Stimulated activated effector memory CD8-positive, alpha-beta T cell treated with anti-CD3 and anti-CD28 coated beads, Interleukin-12 subunit alpha, Interleukin-12 subunit beta, amount 100 ng/mL, for 72 hours (primary cell): Measurements from ENCODE around the gene GALNT16.
"Not testable (repeated sequence)": the region's sequence is repeated elsewhere in the genome, so short reads cannot be mapped to it uniquely, and the experiment has no call there.

Experiments
- ATAC-seq: fragments of 150-1000 bp; cut with Tn5 transposase; 2 replicates; pipeline ENCODE4 v1.10.0; 2021
- DNase-seq, 2 donors: peaks; one replicate each; pipeline ENCODE4 v3.0.0; 2021 to 2022; ENCODE audit warnings: low spot score in 2 of 2
- H3K27ac Mint-ChIP-seq: one replicate; pipeline ENCODE4 v1.8.0; 2022; ENCODE audit warnings: mild to moderate bottlenecking, mixed read lengths
- H3K36me3 Mint-ChIP-seq: one replicate; pipeline ENCODE4 v1.8.0; 2022; ENCODE audit warnings: mild to moderate bottlenecking, mixed read lengths
- H3K4me1 Mint-ChIP-seq: one replicate; pipeline ENCODE4 v1.8.0; 2022; ENCODE audit warnings: mixed read lengths
- H3K4me3 Mint-ChIP-seq: one replicate; pipeline ENCODE4 v1.8.0; 2022; ENCODE audit warnings: mild to moderate bottlenecking, mixed read lengths
- H3K9me3 Mint-ChIP-seq: one replicate; pipeline ENCODE4 v1.8.0; 2022; ENCODE audit warnings: mixed read lengths

GALNT16 gene

DNA sequence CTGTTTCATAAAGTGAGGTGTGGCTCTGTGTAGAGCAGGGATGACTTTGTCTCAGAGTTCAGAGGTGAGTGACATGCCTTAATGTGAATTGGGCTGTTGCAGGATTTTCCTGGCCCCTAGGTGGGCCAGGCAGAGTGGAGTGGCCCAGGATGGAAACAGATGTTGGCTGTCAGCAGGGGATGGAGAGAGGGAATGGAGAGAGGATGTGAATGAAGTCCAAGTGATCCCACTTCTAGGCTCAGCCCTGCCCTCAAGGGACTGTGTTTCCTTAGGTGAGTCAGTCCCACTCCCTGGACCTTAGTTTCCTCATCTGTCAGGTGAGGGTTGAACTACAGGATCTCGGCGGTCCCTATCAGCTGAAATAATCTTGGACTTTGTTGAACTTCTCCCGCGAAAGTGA is 7.5 kb downstream of the GALNT16 start:
- no peaks in the 10 kb centered on the region for H3K36me3 Mint-ChIP-seq
- no peak overlapping the region for H3K27ac Mint-ChIP-seq
- H3K4me3 Mint-ChIP-seq: no peak overlapping the region
- H3K4me1 Mint-ChIP-seq: no peaks in the 10 kb centered on the region
- no peak for ATAC-seq
- no peaks in the 10 kb centered on the region for H3K9me3 Mint-ChIP-seq
- no peak for DNase-seq

DNA sequence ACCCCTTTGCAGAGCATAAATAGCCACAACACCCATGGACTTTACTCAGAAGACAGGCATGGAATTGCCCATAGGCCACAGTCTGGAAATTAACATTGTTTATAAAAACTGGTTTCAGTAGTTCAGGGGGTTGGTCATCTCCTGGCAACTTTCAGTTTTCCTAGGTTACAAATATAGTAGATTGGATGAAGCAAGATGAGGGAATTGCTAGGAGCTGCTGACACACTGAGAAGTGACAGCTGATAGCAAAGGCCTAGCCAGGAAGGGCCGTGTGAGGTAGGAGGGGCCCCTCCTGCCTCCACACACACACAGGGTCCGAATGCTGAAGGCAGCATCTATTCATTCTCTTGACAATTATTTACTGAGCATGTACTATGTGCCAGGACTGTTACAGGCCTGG is 8.3 kb downstream of the GALNT16 start:
- no peak overlapping the region for H3K4me3 Mint-ChIP-seq
- no peak overlapping the region for H3K27ac Mint-ChIP-seq
- H3K4me1 Mint-ChIP-seq: no peaks in the 10 kb centered on the region
- no peaks in the 10 kb centered on the region for H3K36me3 Mint-ChIP-seq
- DNase-seq (no peak), ATAC-seq (no peak)
- no peaks in the 10 kb centered on the region for H3K9me3 Mint-ChIP-seq

DNA sequence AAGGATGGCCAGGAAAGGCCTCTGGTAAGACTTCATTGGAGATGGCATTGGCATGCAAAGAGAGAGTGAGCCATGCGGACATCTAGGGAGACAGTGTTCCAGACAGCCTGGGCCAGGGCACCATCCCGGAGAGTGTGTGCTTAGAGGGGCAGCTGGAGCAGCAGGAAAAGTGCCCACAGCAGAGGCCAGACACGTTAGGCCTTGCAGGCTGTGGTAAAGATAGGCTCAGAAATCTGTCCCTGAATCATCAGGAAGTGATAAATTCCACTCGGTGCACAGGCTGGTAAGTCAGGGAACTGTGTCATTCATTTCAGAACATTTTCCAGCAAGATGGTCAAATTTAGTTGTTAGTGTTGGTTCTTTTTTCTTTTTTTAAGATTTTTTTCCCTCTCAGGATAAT is 8.8 kb downstream of the GALNT16 start:
- no peak overlapping the region for H3K4me3 Mint-ChIP-seq
- DNase-seq (no peak), ATAC-seq (no peak)
- H3K9me3 Mint-ChIP-seq: no peaks in the 10 kb centered on the region
- H3K4me1 Mint-ChIP-seq: no peaks in the 10 kb centered on the region
- no peak overlapping the region for H3K27ac Mint-ChIP-seq
- no peaks in the 10 kb centered on the region for H3K36me3 Mint-ChIP-seq

DNA sequence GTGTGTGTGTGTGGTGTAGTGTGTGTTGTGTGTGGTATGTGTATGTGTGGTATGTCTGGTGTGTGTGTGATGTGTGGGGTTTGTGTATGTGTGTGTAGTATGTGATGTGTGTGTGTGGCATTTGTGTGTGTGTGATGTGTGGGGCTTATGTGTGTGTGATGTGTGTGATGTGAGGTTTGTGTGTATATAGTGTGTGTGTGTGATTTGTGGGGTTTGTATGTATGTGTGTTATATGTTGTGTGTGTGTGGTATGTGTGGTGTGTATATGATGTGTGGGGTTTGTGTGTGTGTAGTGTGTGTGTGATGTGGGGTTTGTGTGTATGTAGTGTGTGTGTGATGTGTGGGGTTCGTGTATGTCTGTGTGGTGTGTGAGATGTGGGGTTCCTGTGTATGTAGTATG is 9.4 kb downstream of the GALNT16 start:
- Mint-ChIP-seq H3K36me3 (no peaks in the 10 kb centered on the region), H3K4me3 (no peak overlapping the region), H3K4me1 (no peaks in the 10 kb centered on the region), H3K27ac (no peak overlapping the region), H3K9me3 (no peaks in the 10 kb centered on the region)
- no peak for DNase-seq
- no peak for ATAC-seq

DNA sequence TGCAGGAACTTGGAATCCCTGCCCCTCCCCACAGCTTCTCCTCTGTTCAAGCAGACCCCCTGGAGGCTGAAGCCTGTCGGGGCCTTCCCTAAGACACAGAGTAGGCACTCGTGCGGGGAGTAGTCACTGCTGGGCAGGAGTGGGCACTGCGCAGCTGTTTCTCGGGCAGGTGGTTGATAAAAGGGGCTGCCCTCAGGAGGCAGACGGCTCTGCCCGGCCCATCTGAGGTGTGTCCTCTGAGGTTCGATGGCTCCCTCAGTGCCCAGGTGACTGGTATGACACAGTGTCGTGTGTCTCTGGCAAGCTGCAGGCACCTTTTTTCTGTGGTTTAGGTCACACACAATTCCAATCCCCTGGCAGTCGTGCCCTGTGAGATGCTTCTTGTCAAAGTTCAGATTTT is 10.1 kb downstream of the GALNT16 start:
- ATAC-seq (no peak), DNase-seq (no peak)
- no peaks in the 10 kb centered on the region for H3K9me3 Mint-ChIP-seq
- no peaks in the 10 kb centered on the region for H3K4me1 Mint-ChIP-seq
- no peak overlapping the region for H3K27ac Mint-ChIP-seq
- no peaks in the 10 kb centered on the region for H3K36me3 Mint-ChIP-seq
- no peak overlapping the region for H3K4me3 Mint-ChIP-seq

DNA sequence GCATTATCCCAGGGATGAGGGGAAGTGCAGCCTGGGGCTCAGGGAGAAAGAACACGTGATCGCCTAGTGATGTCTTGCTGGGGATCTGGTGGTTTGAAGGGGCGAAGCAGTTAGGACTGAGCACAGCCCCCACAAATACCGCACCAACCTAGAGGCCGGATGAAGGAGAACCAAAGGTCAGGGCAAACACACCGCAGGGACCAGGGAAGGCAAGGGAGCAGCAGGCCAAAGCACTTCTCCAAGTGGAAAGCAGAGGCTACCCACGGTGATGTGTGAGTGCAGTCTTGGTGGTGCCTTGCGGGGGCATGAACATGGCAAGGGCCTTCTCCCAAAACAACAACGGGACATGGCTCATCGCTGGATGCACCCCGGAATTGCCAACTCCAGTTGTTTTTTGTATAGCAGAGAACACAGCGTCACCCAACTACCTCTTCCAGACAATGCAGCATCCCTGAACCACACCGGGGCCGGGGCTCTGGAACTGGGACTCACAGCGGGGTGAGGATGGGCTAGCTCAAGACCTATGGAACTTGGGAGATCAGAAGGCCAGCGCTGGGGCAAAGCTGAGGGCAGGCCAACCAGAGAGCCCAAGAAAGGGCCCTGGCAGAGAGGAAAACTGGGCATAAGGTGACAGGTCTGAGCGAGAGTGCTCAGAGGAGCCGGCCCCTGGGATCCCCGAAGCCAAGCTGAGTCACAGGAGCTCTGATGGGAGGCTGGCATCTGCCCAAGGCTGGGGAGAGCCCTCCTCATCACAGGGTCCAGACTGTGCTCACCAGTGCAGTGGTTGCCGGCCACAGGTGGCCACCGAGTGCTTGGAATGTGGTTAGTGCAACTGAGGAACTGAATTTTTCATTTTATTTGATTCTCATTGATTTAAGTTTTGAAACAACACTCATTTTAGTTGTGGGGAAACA is 11.1 kb downstream of the GALNT16 start:
- H3K36me3 Mint-ChIP-seq: no peaks in the 10 kb centered on the region
- no peak overlapping the region for H3K27ac Mint-ChIP-seq
- no peaks in the 10 kb centered on the region for H3K9me3 Mint-ChIP-seq
- H3K4me1 Mint-ChIP-seq: no peaks in the 10 kb centered on the region
- H3K4me3 Mint-ChIP-seq: no peak overlapping the region
- DNase-seq (no peak), ATAC-seq (no peak)

DNA sequence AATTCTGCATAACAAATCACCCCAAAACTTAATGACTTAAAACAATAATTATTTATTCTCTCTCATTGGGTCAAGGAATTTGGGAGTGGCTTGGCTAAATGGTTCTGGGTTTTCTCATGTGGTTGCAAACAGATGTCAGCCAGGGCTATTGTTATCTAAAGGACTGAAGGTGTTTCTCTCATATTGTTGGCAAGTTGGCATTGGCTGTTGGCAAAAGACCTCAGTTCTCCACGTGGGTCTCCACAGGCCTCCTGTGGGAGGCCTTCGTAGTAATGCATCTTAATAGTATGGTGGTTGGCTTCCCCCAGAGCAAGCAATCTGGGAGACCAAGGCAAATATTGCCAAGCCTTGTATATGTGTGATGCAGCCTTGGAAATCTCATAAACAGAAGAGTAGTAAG is 14.4 kb downstream of the GALNT16 start:
- Mint-ChIP-seq H3K4me1 (no peaks in the 10 kb centered on the region), H3K27ac (no peak overlapping the region), H3K4me3 (no peak overlapping the region)

DNA sequence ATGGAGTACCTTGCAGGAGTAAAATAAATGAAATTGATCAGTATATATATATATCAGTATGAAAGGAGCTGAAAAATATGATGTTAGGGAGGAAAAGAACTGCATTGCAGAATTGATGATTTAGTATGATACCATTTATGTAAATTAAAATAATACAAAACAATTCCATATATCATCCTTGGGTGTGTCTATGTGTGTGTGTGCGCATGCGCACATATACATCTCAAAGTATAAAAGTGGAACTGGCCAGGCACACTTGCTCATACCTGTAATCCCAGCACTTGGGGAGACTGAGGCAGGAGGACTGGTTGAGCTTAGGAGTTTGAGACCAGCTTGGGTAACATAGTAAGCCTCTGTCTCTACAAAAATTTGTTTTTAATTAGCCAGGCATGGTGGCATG is 15.4 kb downstream of the GALNT16 start:
- H3K4me1 Mint-ChIP-seq: no peaks in the 10 kb centered on the region
- H3K9me3 Mint-ChIP-seq: no peaks in the 10 kb centered on the region
- DNase-seq: no peak
- H3K36me3 Mint-ChIP-seq: no peaks in the 10 kb centered on the region
- no peak overlapping the region for H3K27ac Mint-ChIP-seq
- ATAC-seq: no peak
- no peak overlapping the region for H3K4me3 Mint-ChIP-seq

More for the DNA sequence above, 14.4 kb downstream of the GALNT16 start:
- DNase-seq: no peak
- no peak for ATAC-seq
- H3K36me3 Mint-ChIP-seq: no peaks in the 10 kb centered on the region
- H3K9me3 Mint-ChIP-seq: no peaks in the 10 kb centered on the region

DNA sequence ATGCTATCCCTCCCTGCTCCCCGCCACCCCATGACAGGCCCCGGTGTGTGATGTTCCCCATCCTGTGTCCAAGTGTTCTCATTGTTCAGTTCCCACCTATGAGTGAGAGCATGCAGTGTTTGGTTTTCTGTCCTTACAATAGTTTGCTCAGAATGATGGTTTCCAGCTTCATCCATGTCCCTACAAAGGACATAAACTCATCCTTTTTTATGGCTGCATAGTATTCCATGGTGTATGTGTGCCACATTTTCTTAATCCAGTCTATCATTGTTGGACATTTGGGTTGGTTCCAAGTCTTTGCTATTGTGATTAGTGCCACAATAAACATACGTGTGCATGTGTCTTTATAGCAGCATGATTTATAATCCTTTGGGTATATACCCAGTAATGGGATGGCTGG is 17.4 kb downstream of the GALNT16 start:
- ATAC-seq, H3K36me3 Mint-ChIP-seq, H3K4me1 Mint-ChIP-seq, H3K9me3 Mint-ChIP-seq, DNase-seq, H3K27ac Mint-ChIP-seq, H3K4me3 Mint-ChIP-seq: not testable (repeated sequence)

DNA sequence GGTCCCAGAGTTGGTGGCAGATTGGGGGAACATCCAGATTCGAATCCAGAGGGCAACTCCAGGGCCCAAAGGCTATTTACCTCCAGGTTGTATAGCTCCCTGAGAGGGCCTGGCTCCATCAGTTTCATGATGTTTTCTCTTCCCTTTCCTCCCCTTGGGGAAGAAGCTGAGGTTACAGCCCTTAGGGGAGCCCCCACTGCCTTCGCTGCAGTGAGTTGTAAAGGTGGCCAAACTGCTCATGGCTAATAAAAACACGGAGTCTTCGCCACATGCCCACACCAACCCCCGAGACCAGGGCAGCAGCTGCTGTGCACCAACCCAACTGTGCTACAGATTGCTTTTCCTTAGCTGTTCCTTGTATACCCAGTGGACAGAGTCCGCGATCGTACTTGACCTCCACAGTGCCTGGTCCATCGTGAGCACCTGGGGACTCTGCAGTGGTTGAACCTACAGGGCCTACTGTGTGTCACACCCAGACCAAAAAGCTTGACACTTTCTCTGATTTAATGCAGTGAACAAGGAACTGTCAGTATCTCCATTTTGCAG is 20.9 kb downstream of the GALNT16 start:
- Mint-ChIP-seq H3K9me3 (no peaks in the 10 kb centered on the region), H3K4me1 (no peaks in the 10 kb centered on the region), H3K4me3 (no peak overlapping the region), H3K27ac (no peak overlapping the region), H3K36me3 (no peaks in the 10 kb centered on the region)
- DNase-seq (no peak), ATAC-seq (no peak)

DNA sequence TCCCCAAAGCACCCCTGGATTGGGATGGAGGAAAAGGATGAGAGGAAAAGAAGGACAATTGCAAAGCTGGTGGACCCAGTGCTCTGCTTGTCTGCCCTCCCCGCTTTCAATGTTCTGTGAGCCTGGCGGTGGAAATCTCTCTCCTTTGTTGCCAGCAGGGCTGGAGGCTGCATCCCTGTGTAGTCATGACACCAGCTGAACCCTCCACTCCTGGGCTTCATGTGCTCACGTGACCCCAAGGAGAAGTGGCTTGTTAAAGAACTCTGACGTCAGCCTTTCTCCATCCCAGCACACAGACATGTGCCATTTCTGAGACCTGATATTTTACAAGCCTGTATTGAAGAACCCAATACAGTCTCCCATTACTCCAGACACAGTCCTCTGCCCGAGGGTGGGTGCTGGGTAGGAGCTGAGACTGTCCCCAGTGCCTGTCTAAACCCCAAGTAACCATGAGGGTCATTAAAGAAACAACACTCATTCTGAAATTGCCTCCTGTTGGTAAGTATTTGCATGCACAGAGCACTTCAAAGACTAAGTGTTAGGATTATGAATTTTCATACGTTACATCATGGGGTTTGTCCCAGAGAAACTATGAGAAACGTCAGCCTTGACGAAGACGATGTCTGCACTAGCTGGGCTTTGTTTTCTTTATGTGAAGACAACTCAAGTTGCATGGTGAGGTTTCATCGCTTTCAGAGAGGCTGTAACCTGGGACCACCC is 21.7 kb downstream of the GALNT16 start:
- no peaks in the 10 kb centered on the region for H3K36me3 Mint-ChIP-seq
- no peak for DNase-seq
- H3K4me1 Mint-ChIP-seq: no peaks in the 10 kb centered on the region
- ATAC-seq: no peak
- H3K9me3 Mint-ChIP-seq: no peaks in the 10 kb centered on the region
- H3K27ac Mint-ChIP-seq: no peak overlapping the region
- no peak overlapping the region for H3K4me3 Mint-ChIP-seq

DNA sequence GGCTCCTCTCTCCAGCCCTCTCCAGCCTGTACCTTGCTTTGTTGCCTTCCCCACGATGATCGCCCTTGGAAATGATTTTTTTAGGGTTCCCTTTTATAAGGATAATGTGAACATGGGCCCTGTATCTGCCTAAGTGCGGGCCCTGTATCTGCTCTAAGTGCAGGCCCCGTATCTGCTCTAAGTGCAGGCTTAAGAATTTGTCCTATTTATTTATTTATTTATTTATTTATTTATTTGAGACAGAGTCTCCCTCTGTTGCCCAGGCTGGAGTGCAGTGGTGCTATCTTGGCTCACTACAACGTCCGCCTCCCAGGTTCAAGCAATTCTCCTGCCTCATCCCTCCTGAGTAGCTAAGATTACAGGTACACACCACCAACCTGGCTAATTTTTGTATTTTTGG is 22.5 kb downstream of the GALNT16 start:
- H3K27ac Mint-ChIP-seq: no peak overlapping the region
- H3K9me3 Mint-ChIP-seq: no peaks in the 10 kb centered on the region
- H3K36me3 Mint-ChIP-seq: no peaks in the 10 kb centered on the region
- no peak overlapping the region for H3K4me3 Mint-ChIP-seq
- ATAC-seq (no peak), DNase-seq (no peak)
- H3K4me1 Mint-ChIP-seq: no peaks in the 10 kb centered on the region

DNA sequence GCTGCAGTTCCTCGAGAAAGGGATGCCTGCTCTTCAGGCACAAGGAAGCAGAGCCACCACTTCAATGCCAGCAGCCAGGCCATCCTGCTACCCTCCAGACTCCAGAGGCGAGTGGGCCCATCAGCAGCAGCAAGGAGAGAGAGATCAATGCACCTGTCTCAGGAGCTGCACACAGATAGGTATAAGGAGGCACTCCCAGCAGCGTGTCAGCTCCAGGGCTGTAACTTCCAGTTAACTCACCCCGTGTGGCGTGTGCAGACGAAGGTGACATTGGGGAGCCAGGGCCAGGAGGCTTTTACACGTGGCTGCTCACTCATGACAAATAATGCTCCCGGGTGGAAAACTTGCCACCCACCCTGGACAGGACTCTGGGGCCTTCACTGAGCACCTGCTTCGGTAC is 24.2 kb downstream of the GALNT16 start:
- Mint-ChIP-seq H3K9me3 (no peaks in the 10 kb centered on the region), H3K4me3 (no peak overlapping the region), H3K27ac (no peak overlapping the region), H3K36me3 (no peaks in the 10 kb centered on the region), H3K4me1 (no peaks in the 10 kb centered on the region)
- DNase-seq: no peak
- ATAC-seq: no peak

DNA sequence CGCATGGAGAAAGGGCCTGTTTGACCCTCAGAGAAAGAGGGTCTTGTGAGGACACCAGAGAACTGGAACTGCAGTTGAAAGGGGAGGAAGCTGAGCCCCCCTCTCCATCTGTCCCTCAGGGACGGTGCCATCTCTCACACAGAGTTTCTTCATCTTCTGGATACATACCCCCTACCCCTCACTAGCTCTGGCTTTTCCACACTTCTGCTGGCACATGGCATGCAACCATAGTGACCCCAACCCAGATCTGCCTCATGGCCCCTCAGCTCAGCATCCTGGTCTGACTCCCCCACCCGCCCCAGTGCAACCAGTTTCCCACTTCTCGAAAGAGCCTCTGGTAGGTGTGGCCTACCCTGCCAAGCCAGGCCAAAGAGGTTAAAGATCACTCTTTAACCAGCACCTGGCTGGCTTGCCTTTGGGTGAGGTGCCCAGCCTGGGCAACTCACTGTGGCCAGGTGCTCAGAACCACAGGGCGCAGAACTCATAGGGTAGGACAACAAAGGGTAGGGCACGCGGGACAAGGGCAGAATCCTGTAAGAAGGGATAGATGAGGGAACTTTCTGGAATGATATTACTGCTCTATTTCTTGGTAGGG is 25.8 kb downstream of the GALNT16 start:
- Mint-ChIP-seq H3K9me3 (no peaks in the 10 kb centered on the region), H3K27ac (no peak overlapping the region), H3K36me3 (no peaks in the 10 kb centered on the region), H3K4me1 (no peaks in the 10 kb centered on the region), H3K4me3 (no peak overlapping the region)
- ATAC-seq (no peak), DNase-seq (no peak)

DNA sequence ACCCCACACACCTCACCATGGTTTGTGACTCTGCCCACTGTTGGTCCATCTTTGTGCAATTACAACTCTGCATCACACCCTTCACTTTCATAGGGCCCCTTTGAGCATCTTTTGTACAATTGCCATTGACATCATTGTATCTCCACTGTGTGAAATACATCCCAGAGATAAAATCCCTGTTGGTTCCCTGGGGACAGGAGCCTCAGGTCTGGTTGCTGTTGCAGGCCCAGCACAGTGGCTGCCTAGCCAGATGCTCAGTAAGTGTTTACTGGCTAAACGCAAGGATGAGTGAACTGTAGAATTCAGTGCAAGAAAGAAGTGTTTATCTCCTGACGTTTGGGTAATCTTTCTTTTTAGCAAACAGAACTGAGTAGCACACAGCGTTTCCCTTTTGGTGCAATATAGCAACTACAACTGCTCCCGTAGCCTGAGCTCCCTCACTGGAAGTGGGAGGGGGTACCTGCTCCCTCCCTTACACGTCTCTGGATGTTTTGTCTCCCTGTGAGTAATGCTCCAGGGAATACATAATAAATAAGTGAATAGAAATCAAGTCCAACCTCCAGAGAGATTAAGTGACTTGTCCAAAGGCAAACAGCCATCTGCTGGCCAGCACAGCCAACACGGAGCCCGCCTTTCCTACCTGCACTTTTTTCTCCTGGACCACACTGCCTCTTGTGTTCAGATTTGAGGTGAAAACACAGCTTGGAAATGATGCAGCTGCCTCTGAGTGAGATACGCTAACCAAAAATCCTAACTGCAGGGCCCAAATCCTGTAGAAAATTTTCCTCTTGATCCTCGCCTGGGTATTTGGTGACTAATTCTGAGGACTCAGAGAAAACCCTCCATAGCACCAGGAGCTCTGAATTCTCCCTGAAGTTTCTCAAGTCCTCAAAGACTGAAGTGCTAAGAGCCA is 27.4 kb downstream of the GALNT16 start:
- H3K4me3 Mint-ChIP-seq: no peak overlapping the region

More for the DNA sequence above, 27.4 kb downstream of the GALNT16 start:
- H3K36me3 Mint-ChIP-seq: no peaks in the 10 kb centered on the region
- no peaks in the 10 kb centered on the region for H3K9me3 Mint-ChIP-seq
- DNase-seq (no peak), ATAC-seq (no peak)
- H3K27ac Mint-ChIP-seq: no peak overlapping the region
- H3K4me1 Mint-ChIP-seq: no peaks in the 10 kb centered on the region
